Thyroid gland (tissue), 4 donors: ENCODE data around the gene RBM19. TPM values are rescaled to one million over a fixed set of nuclear protein-coding genes. Genes with fewer than 3 reads are reported as not detected.

Experiments used
- DNase-seq, 2 donors: peaks; one replicate each; pipeline ENCODE4 v3.0.0-alpha.2; 2019
- H3K27ac ChIP-seq, 3 donors: fragments of 200-600 bp; sonication (generic); 1 replicate in 2 of 3; 2 replicates in 1 of 3; pipeline ENCODE4 v1.5.1; 2016 to 2019; ENCODE audit warnings: mild to moderate bottlenecking in 1 of 3, moderate library complexity in 1 of 3
- H3K27me3 ChIP-seq: fragments of 200-600 bp; sonication (generic); one replicate; pipeline ENCODE4 v1.5.1; 2019
- H3K36me3 ChIP-seq, 2 donors: fragments of 200-600 bp; sonication (generic); one replicate each; pipeline ENCODE4 v1.5.1; 2016 to 2019
- H3K4me1 ChIP-seq, 2 donors: fragments of 200-600 bp; sonication (generic); one replicate each; pipeline ENCODE4 v1.5.1; 2017 to 2019
- H3K4me3 ChIP-seq, 3 donors: fragments of 200-600 bp; sonication (generic); replicated peaks in 1 of 3; 1 replicate in 2 of 3; 2 replicates in 1 of 3; pipeline ENCODE4 v1.5.1; 2016; ENCODE audit warnings: mild to moderate bottlenecking in 1 of 3
- H3K9me3 ChIP-seq: fragments of 200-600 bp; sonication (generic); one replicate; pipeline ENCODE4 v1.5.1; 2017
- POLR2A ChIP-seq, 2 donors: fragments of 450-650 bp; IDR thresholded peaks; one replicate each; pipeline ENCODE4 v1.6.1; 2017; ENCODE audit warnings: antibody characterized with exemption in 2 of 2, mild to moderate bottlenecking in 2 of 2, moderate library complexity in 1 of 2
- WGBS, 2 donors: methylation state at CpG; one replicate each; pipeline ENCODE4 v1.1.5; 2017; 5-methylcytosine and 5-hydroxymethylcytosine counted together
- intact Hi-C: fragments of 100-400 bp; cut with DNase I; formaldehyde crosslinking; loops from one replicate; pipeline ENCODE4 v1.15.1; 2023
- total RNA-seq, 4 donors: library from RNA; depleted of rRNA; stranded (reverse); fragments of >200 nt; gene quantifications; one replicate each; pipeline ENCODE4 v1.2.3, GENCODE V29; 2016
- TF ChIP-seq, protein P1 (sequence below), 6 experiments: fragments of 200-600 bp in 3 of 6; fragments of 450-650 bp in 3 of 6; sonication (generic) in 3 of 6; IDR thresholded peaks; one replicate each; pipeline ENCODE4 v1.5.1; 2016 to 2019; ENCODE audit warnings: antibody characterized with exemption in 6 of 6, mild to moderate bottlenecking in 2 of 6, inconsistent platforms in 1 of 6, moderate library complexity in 1 of 6

The RBM19 gene
- total RNA-seq, 4 donors from 2014 or later, result 27.3 to 40.6 (median 36.1) TPM

GRCh38 chr12:113898466-113898865 is 67.7 kb downstream of the RBM19 start:
- intact Hi-C loops, result no loop called here
- Histone ChIP-seq H3K4me3 (no peak overlapping the region), H3K9me3 (no peaks in the 10 kb centered on the region), H3K36me3 (no peaks in the 10 kb centered on the region), H3K4me1 (no peaks in the 10 kb centered on the region), H3K27me3 (no peaks in the 10 kb centered on the region), H3K27ac (no peak overlapping the region)
- no peak for DNase-seq
- WGBS, 2 donors, result 90% methylated on average over 8 of the region's 8 CpGs
- no peak for TF ChIP-seq POLR2A (IDR thresholded peaks at IDR 0.05)
- TF ChIP-seq, protein P1, sequence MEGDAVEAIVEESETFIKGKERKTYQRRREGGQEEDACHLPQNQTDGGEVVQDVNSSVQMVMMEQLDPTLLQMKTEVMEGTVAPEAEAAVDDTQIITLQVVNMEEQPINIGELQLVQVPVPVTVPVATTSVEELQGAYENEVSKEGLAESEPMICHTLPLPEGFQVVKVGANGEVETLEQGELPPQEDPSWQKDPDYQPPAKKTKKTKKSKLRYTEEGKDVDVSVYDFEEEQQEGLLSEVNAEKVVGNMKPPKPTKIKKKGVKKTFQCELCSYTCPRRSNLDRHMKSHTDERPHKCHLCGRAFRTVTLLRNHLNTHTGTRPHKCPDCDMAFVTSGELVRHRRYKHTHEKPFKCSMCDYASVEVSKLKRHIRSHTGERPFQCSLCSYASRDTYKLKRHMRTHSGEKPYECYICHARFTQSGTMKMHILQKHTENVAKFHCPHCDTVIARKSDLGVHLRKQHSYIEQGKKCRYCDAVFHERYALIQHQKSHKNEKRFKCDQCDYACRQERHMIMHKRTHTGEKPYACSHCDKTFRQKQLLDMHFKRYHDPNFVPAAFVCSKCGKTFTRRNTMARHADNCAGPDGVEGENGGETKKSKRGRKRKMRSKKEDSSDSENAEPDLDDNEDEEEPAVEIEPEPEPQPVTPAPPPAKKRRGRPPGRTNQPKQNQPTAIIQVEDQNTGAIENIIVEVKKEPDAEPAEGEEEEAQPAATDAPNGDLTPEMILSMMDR (IDR thresholded peaks at IDR 0.05), result no peak

DNA sequence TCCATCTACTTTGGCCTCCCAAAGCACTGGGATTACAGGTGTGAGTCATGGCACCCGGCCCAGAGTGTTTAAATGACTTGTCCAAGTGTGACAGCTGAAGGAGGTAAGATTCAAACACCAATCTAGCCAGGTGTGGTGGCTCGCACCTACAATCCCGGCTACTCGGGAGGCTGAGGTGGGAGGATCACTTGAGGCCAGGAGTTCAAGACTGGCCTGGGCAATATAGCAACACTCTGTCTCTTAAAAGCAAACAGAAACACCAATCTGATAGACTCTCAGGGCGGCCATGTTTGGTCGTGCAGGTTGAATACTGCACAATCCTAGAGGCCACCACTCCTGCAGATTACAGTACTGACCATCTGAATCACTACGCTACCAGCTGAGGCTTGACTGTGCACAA is 68.7 kb downstream of the RBM19 start:
- H3K4me1 ChIP-seq, result no peaks in the 10 kb centered on the region
- DNase-seq, result no peak
- TF ChIP-seq, protein P1 (IDR thresholded peaks at IDR 0.05), result no peak
- no peak for TF ChIP-seq POLR2A (IDR thresholded peaks at IDR 0.05)
- H3K36me3 ChIP-seq, result no peaks in the 10 kb centered on the region
- no peaks in the 10 kb centered on the region for H3K27me3 ChIP-seq
- WGBS, 2 donors, result 84 to 98% methylated on average over 5 to 7 of the region's 7 CpGs
- intact Hi-C loops, result no loop called here
- H3K27ac ChIP-seq, result no peak overlapping the region
- H3K4me3 ChIP-seq, result no peak overlapping the region
- no peaks in the 10 kb centered on the region for H3K9me3 ChIP-seq

GRCh38 chr12:113896841-113897240 is 69.3 kb downstream of the RBM19 start:
- intact Hi-C loops, result no loop called here
- Histone ChIP-seq H3K27ac (no peak overlapping the region), H3K4me1 (no peaks in the 10 kb centered on the region), H3K9me3 (no peaks in the 10 kb centered on the region), H3K4me3 (no peak overlapping the region), H3K27me3 (no peaks in the 10 kb centered on the region), H3K36me3 (no peaks in the 10 kb centered on the region)
- no peak for DNase-seq
- 99 to 100% methylated on average over 4 of the region's 4 CpGs for WGBS, 2 donors
- no peak for TF ChIP-seq POLR2A (IDR thresholded peaks at IDR 0.05)
- TF ChIP-seq, protein P1 (IDR thresholded peaks at IDR 0.05), result no peak

GRCh38 chr12:113896194-113896593 is 69.9 kb downstream of the RBM19 start:
- H3K27me3 ChIP-seq, result no peaks in the 10 kb centered on the region
- no peaks in the 10 kb centered on the region for H3K4me1 ChIP-seq
- WGBS, 2 donors, result 91 to 93% methylated on average over 6 to 7 of the region's 7 CpGs
- H3K36me3 ChIP-seq, result no peaks in the 10 kb centered on the region
- H3K9me3 ChIP-seq, result no peaks in the 10 kb centered on the region
- no peak for DNase-seq
- no peak overlapping the region for H3K27ac ChIP-seq
- H3K4me3 ChIP-seq, result no peak overlapping the region
- TF ChIP-seq POLR2A (IDR thresholded peaks at IDR 0.05), result no peak
- TF ChIP-seq, protein P1 (IDR thresholded peaks at IDR 0.05), result no peak
- intact Hi-C loops, result no loop called here

- 98 to 99% methylated on average over 7 of the region's 7 CpGs for WGBS, 2 donors
- Histone ChIP-seq H3K27ac (no peak overlapping the region), H3K27me3 (no peaks in the 10 kb centered on the region), H3K4me3 (no peak overlapping the region), H3K36me3 (no peaks in the 10 kb centered on the region), H3K9me3 (no peaks in the 10 kb centered on the region), H3K4me1 (no peaks in the 10 kb centered on the region)
- TF ChIP-seq POLR2A (IDR thresholded peaks at IDR 0.05), result no peak
- TF ChIP-seq, protein P1 (IDR thresholded peaks at IDR 0.05), result no peak
- DNase-seq, result no peak
- intact Hi-C loops, result no loop called here
Measured at GRCh38 chr12:113895176-113895575, 70.9 kb downstream of the RBM19 start.
